ENCODE results near the gene TTLL12.
A peak's percentile ranks its signal among the peaks of the same experiment; 100 is the strongest.

The TTLL12 gene

DNA sequence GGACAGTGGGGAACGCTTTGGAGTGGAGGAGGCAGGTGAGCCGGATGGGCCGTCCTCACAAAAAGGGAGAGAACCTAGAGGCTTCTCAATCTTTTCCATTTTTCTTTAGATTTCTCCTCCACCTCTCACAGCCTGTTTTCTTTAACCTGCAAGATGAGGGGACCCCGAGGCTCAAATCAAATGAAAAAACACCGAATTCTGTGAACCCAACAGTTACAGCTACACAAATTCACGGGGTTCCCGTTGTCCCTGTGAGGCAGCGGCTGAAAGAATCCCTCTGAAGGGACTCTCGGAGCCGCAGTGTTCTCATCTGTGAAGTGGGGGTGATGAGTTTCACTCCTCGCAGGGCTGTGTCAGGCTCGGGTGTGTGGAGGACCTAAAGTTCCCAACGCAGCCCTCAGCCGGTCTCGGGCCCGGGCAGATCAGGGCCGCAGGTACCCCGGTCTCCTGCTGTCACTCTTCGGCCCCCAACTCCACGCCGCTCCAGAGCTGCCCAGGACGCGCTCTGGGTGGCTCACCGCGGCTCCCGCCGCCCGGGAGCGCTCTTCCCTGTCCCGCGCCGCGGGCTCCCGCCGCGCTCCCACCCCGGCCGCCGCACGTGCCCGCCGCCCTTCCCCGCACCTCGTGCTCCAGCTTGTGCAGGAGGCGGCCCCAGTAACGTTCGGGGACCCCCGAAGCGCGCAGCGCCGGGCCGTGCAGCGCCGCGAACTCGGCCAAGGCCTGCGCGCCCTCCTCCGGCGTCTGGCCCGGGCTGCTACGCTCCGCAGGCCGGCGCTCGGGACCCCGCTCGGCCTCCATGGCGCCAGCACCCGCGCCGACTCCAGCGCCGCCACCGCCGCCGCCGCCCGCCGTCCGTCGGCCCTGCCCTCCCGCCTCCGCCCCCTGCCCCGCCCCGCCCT is at the start of gene TTLL12:
Gene TTLL12 (minus strand): TSS at position 863 of the 899 bp plus-strand sequence. CDS start 65 bp downstream, at position 798.
- peak; percentile 28 for DNase-seq (ENCODE audit: low spot score)

DNA sequence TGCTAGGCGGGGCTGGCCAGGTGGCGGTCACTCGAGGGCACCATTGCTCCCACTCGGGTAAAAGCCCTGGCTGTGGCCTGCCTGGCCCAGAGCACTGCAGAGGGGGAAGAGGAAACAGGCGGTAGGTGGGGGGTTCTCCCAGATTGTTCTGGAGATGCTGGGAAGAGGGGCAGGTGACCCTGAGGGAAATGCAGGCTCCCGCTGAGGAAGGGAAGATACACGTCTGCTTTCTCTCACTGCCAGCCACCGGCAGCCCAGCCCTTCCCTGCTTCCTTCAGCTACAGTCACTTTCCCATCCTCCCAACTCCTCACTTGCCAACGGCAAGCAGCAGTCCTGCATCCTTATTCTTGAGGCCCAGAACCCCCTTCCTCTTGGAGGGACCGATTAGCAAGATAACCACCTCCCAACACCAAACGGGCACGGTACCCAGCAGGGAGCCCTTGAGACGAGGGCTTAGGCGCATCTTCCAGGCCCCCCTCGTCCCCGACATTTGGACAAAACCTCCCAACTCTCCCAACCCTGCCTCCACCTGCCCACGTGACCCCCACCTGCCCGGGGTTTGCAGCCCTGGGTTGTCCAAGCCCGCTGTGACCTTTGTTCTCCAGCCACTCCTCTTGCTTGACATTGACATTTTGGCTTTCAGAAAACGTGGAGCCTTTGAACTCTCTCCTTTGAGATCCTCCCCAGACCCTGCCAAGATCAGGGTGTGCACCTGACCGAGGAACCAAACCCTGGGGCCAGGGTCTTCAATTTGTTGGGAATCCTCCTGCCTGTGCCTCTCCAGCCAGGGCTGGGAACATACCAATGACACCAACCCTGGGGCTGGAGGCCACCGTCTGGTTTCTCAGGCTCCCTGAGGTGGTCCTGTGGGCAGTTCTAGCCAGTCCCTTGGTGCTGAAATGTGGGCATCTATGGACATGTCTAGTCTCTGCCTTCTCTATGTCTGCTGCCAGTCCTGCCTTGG is 48.8 kb upstream of the TTLL12 start:
- peak; percentile 13 for DNase-seq (ENCODE audit: low spot score)

- no peak for DNase-seq (ENCODE audit: low spot score)
Observed at GRCh38 chr22:43234264-43234988, 47.5 kb upstream of the TTLL12 start.

DNA sequence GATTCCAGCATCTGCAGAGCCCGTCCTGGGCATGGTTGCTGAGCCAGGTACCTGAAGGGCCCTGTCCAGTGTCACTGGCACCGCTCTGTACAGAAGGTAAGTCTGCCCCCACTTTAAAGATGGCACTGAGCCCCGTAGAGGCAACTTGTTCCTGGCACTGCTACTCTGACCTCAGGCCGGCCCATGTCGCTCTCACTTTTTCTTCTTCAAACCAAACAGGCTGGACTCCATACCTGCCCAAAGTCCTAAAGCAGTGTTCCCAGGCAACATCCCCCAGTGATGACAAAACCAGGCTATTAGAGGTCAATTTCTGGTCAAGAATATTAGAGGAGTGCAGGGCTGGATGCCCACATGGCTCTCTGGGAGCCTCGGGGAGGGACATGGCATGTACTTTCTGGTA is 46.6 kb upstream of the TTLL12 start:
- DNase-seq (ENCODE audit: low spot score), result no peak

DNA sequence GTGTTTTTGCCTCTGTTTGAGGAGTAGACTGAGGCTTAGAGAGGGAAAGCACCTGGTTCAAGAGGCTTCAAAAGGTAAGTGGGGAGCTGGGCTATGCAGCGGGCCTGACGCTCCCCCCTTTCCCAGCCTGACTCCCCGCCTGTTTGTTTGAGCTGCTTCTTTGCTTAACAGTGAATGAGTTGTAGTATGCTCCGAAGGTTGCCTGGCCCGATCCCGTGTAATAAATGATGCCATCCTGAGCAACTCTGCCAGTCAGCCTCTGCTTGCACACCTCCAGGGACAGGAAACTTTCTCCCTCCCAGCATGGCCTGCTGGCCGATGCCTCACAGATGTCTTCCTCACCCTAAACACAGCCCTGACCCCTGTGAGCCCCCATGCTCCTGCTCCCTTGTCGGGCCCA is 45.5 kb upstream of the TTLL12 start:
- DNase-seq (ENCODE audit: low spot score), result no peak

DNA sequence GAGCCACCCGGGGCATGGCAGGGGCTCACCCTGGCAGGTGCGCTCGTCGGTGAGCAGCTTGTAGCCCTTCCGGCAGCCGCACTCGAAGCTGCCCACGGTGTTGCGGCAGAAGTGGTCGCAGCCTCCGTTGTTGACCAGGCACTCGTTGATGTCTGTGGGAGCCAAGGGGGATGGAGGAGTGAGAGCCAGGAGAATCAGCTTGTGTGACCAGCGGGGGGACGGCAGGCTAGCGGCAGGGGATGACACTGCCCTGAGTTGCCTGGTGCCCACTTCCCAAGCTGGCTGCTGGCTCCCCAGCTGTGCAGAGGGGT is 44.7 kb upstream of the TTLL12 start:
- DNase-seq (ENCODE audit: low spot score), result no peak

GRCh38 chr22:43230971-43231723 is 44.2 kb upstream of the TTLL12 start:
- peak; percentile 70 for DNase-seq (ENCODE audit: low spot score)

GRCh38 chr22:43230571-43230970 is 43.6 kb upstream of the TTLL12 start:
- no peak for DNase-seq (ENCODE audit: low spot score)

- DNase-seq (ENCODE audit: low spot score), result no peak
Observed at GRCh38 chr22:43228863-43229262, 41.9 kb upstream of the TTLL12 start.

- DNase-seq (ENCODE audit: low spot score), result peak; percentile 41
Observed at GRCh38 chr22:43228330-43228729, 41.4 kb upstream of the TTLL12 start.

DNA sequence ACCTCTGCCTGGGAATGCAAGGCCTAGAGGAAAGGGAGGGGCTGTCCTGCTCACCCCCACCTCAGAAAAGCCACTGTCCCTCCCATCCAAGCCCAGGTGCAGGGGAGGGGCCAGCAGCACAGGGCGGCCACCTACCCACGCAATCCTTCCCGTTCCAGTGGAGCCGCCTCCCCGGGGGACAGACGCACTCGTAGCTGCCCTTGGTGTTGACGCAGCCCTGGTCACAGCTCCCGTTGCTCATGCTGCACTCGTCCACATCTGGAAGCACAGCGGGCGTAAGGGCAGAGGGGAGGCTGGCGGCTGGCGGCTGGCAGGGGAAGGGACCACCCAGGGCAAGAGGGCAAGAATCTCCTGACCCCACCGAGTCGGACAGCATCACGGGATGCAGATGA is 40.3 kb upstream of the TTLL12 start:
- no peak for DNase-seq (ENCODE audit: low spot score)

DNA sequence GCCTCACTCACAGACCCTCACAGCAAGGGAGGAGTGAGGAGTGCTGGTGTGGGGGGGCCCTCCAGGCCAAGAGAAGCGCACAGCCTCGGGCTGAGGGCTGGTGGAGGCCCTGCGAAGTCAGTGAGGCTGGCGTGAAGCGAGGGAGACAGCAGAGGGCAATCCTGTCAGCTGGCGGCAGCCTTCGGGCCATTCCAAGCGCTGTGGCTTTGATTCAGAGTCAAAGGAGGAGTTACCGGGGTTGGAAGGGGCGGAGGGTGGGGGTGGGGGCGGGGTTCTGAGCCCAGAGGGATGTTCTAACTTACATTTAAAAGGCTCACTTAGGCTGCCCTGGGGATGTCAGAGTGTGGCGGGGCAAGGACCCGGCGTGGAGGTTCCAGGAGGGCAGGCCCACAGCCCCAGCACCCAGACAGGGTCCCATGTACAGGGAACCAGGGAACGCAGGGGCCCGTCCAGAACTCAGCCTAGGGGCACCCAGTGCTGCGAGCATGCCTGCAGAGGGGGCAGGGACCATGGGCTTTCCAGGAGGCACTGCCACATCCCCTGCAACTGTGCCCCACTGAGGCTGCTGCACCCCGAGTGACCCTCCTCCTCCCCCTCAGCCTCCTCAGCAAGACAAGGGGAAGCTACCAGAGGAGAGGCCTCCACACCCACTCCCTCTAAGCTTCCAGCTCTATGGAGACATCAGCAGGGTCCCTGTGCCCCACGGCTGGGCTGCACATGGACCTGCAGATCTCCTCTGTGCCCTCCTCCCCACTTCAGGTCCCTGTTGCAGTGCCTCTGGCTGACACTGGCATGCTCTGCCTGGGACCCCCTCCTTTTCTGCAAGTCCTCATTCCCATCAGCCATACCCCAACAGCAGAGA is 39.7 kb upstream of the TTLL12 start:
- DNase-seq (ENCODE audit: low spot score), result no peak

- DNase-seq (ENCODE audit: low spot score), result no peak
Observed at GRCh38 chr22:43225609-43226008, 38.7 kb upstream of the TTLL12 start.

GRCh38 chr22:43222987-43223386 is 36.1 kb upstream of the TTLL12 start:
- peak; percentile 54 for DNase-seq (ENCODE audit: low spot score)

- no peak for DNase-seq (ENCODE audit: low spot score)
Observed at GRCh38 chr22:43222262-43222661, 35.3 kb upstream of the TTLL12 start.

- no peak for DNase-seq (ENCODE audit: low spot score)
Observed at GRCh38 chr22:43220625-43221380, 33.9 kb upstream of the TTLL12 start.

GRCh38 chr22:43218786-43219185 is 31.9 kb upstream of the TTLL12 start:
- no peak for DNase-seq (ENCODE audit: low spot score)

GRCh38 chr22:43217285-43218030 is 30.5 kb upstream of the TTLL12 start:
- DNase-seq (ENCODE audit: low spot score), result no peak

DNA sequence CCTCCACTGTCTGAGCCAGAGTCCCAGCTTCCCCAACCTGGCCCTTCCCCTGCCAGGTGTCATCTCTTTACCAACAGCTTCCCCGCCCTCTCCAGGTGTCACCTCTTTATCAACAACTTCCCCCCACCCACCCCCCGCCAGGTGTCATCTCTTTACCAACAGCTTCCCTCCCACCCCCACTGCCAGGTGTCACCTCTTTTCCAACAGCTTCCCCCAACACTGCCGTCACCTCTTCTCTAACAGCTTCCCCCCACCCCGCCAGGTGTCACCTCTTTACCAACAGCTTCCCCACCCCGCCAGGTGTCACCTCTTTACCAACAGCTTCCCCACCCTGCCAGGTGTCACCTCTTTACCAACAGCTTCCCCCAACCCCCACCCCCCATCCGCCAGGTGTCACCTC is 29.8 kb upstream of the TTLL12 start:
- no peak for DNase-seq (ENCODE audit: low spot score)
